Nephron (organoid): ENCODE results near the gene MIA.
"Not testable (repeated sequence)": the region's sequence is repeated elsewhere in the genome, so short reads cannot be mapped to it uniquely, and the experiment has no call there.

Experiments used
- H3K27ac Mint-ChIP-seq, 3 experiments: 2 replicates each; pipeline ENCODE4 v1.8.0; 2020; ENCODE audit warnings: mixed read lengths in 3 of 3, mild to moderate bottlenecking in 2 of 3, moderate library complexity in 1 of 3
- H3K27me3 Mint-ChIP-seq: 2 replicates; pipeline ENCODE4 v1.8.0; 2021; ENCODE audit warnings: low read depth, mild to moderate bottlenecking, moderate library complexity, mixed read lengths
- H3K36me3 Mint-ChIP-seq: 2 replicates; pipeline ENCODE4 v1.8.0; 2020; ENCODE audit warnings: low read depth, mixed read lengths
- H3K4me1 Mint-ChIP-seq: 2 replicates; pipeline ENCODE4 v1.8.0; 2020; ENCODE audit warnings: mixed read lengths
- H3K4me3 Mint-ChIP-seq, 3 experiments: 2 replicates each; pipeline ENCODE4 v1.8.0; 2020; ENCODE audit warnings: mild to moderate bottlenecking in 3 of 3, mixed read lengths in 3 of 3, moderate library complexity in 2 of 3
- H3K9me3 Mint-ChIP-seq: 2 replicates; pipeline ENCODE4 v1.8.0; 2020; ENCODE audit warnings: mixed read lengths

The MIA gene

GRCh38 chr19:40826312-40826698, 51.0 kb downstream of the MIA start:
- not testable (repeated sequence) for H3K27me3 Mint-ChIP-seq, H3K27ac Mint-ChIP-seq, H3K9me3 Mint-ChIP-seq, H3K4me3 Mint-ChIP-seq
- Mint-ChIP-seq H3K4me1 (peaks cover 15% of the 10 kb centered on the region), H3K36me3 (peaks cover 18% of the 10 kb centered on the region)

GRCh38 chr19:40826699-40827385, 51.5 kb downstream of the MIA start:
- H3K27me3 Mint-ChIP-seq, H3K9me3 Mint-ChIP-seq, H3K27ac Mint-ChIP-seq, H3K4me3 Mint-ChIP-seq: not testable (repeated sequence)
- H3K36me3 Mint-ChIP-seq = peaks cover 18% of the 10 kb centered on the region
- peaks cover 17% of the 10 kb centered on the region for H3K4me1 Mint-ChIP-seq
